OCI-LY7 (cell line): Measurements from ENCODE around the gene MAP3K7.

Experiments
- EZH2phosphoT487 ChIP-seq: fragments of 200-600 bp; sonication (generic); IDR thresholded peaks from 2 replicates; pipeline ENCODE4 v1.6.1; 2018; ENCODE audit warnings: low read depth, borderline replicate concordance, mild to moderate bottlenecking, mixed run types, antibody characterized with exemption, low read length, moderate library complexity, mixed read lengths
- TF ChIP-seq, protein P1 (sequence below): fragments of 200-600 bp; sonication (generic); conservative IDR thresholded peaks from 2 replicates; pipeline ENCODE4 v1.5.1; 2014; ENCODE audit warnings: mild to moderate bottlenecking, antibody characterized with exemption, low read length, moderate library complexity, mixed read lengths

- TF ChIP-seq EZH2phosphoT487: no peak
- TF ChIP-seq, protein P1, sequence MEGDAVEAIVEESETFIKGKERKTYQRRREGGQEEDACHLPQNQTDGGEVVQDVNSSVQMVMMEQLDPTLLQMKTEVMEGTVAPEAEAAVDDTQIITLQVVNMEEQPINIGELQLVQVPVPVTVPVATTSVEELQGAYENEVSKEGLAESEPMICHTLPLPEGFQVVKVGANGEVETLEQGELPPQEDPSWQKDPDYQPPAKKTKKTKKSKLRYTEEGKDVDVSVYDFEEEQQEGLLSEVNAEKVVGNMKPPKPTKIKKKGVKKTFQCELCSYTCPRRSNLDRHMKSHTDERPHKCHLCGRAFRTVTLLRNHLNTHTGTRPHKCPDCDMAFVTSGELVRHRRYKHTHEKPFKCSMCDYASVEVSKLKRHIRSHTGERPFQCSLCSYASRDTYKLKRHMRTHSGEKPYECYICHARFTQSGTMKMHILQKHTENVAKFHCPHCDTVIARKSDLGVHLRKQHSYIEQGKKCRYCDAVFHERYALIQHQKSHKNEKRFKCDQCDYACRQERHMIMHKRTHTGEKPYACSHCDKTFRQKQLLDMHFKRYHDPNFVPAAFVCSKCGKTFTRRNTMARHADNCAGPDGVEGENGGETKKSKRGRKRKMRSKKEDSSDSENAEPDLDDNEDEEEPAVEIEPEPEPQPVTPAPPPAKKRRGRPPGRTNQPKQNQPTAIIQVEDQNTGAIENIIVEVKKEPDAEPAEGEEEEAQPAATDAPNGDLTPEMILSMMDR: no peak
Observed at GRCh38 chr6:90533615-90534336, 53.1 kb downstream of the MAP3K7 start.
